Measurements from ENCODE around the gene PDZD8.

Gene PDZD8

GRCh38 chr10:117284716-117285494 is 90.3 kb downstream of the PDZD8 start:
- peak in 1 of 6 experiments; percentile 4 for DNase-seq

- DNase-seq, result no peak
These were observed 97.6 kb downstream of the PDZD8 start for GRCh38 chr10:117277675-117278074.

GRCh38 chr10:117275121-117275520 is 100.1 kb downstream of the PDZD8 start:
- DNase-seq, result no peak

GRCh38 chr10:117274509-117274908 is 100.7 kb downstream of the PDZD8 start:
- DNase-seq, result no peak

DNA sequence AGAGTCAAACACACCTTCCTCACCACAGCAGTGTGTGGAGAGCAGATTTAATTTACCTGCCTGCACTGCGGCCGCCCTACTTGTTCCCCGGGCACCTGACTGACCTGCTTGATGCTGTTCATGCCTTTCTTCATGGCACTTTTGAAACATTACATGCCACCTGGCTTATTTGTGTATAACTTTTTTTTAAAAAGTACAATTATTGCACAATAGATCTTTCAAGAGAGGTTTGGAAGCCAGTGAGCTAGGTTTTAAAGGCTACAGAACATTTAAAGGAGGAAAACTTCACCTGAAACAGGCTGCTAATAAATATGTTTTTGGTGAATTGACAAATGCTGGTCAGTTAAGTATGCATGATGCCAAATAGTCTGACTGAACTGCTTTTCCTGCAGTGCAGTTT is 101.3 kb downstream of the PDZD8 start:
- DNase-seq, result no peak

DNA sequence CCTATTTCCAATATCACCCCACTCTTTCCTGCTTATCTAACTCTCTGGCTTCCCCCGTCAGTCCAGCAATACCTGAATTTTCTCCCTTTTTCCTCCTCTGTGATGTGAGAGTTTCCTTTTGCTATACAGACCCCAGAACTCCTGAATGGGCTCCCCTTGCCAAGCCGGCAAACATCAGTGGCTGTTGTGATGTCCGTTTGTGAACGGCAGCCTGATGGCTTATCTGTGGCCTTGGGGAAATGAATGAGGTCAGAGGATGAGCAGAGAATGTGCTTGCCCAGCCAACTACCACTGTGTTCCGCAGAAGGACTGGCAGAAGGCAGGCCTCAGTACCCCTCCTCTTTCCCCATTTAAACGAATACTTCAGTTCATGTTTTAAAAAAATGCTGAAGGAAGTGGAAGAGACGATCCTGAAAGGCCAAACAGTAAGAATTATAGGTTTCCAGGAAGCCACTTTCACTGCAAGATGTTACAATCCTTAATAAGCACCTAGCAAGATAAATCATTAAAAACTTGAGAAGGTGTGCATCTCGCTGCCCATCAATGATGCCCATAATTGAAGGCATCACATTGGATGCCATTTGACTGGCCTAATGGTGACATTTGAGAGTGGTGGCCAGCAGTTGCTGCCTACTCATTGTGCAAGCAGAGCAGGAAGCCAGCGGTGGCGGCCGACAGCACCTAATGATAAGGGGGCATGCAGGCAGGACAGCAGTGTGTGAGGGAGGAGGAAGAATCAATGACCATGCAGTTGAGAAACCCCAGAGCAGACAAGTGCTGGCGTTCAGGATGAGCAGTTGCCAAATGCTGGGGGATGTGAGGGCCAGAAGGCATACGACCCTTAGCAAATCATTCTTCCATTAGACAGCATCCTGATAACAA is 102.8 kb downstream of the PDZD8 start:
- no peak for DNase-seq

DNA sequence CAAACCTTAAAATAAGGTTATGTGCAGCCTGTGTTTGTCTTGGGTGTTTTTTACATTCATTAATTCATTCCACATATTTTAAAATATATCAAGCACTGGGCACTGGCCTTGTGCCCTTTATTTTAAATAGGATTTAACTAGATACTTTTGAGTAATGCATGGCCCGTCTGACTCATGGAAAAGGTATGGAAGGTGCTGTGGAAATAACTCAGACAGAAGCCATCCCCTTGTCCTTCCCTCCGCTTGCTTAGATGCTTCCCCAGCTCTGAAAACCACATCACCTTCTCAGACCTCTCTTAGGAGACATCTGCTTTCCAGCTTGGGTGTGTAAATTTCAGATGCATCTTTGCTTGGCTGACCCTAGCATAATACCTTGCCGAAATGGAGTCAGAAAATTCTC is 103.8 kb downstream of the PDZD8 start:
- DNase-seq, result no peak

GRCh38 chr10:117268907-117269306 is 106.3 kb downstream of the PDZD8 start:
- DNase-seq, result no peak

- DNase-seq, result no peak
These were observed 107.0 kb downstream of the PDZD8 start for GRCh38 chr10:117268258-117268657.

DNA sequence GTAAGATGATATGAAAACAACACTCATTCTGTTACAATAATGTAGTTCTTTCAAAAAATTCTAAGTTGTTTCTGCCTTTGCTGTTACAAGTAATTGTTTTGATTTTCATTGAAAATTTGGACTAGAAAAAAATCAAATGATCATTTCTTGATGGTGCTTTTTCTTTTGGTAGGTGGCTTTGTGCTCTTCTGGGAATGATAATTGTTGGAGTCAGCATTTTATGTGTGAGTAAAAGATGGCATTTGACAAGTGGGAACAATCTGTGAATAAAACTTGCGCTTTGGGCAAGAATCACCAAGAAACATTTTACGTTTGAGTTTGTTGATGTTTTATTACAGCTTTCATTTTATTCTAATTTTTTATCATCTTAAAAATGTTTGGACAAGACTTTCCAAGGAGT is 108.4 kb downstream of the PDZD8 start:
- DNase-seq, result no peak

DNA sequence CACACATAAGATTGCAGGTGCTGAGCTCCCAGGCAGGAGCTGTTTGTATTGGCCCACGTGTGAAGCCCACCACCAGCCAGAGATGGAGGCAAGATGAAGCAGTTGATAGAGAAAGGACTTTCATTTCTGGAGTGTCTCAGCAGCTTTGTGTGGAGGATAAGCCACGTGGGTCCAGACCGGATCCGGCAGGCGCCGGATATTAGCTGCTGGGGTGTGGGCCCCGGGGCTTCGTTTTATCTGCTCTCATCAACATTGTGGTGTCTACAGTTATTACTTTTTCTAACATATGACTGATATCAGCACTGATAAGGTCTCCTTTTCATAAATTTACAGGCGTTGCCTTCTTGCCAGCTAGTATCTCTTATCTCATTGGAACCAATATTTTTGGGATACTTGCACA is 108.8 kb downstream of the PDZD8 start:
- no peak for DNase-seq

DNA sequence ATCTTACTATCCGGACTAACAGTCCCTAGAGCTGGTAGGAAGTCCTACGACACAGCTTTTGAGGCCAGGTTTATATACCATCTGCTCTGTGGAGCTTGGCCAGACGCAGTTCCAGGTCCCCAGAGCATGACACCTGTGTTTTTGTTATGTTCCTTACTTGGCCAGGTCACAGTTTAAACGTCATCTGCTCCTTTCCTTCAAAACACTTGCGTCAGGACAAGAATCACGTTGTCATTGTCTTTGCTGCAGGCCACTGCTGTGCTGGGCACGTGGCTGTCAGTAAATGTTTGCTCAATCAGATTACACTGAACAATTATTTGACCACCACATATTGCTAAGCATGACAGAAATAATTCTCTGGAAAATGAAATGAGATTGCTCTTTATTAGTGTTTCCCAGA is 110.5 kb downstream of the PDZD8 start:
- no peak for DNase-seq

- no peak for DNase-seq
These were observed 112.3 kb downstream of the PDZD8 start for GRCh38 chr10:117262903-117263293.

- DNase-seq, result no peak
These were observed 112.8 kb downstream of the PDZD8 start for GRCh38 chr10:117262291-117262902.

GRCh38 chr10:117261501-117261900 is 113.7 kb downstream of the PDZD8 start:
- DNase-seq, result no peak

- no peak for DNase-seq
These were observed 115.2 kb downstream of the PDZD8 start for GRCh38 chr10:117260084-117260483.

- no peak for DNase-seq
These were observed 116.0 kb downstream of the PDZD8 start for GRCh38 chr10:117259279-117259678.

- no peak for DNase-seq
These were observed 117.5 kb downstream of the PDZD8 start for GRCh38 chr10:117257721-117258120.

DNA sequence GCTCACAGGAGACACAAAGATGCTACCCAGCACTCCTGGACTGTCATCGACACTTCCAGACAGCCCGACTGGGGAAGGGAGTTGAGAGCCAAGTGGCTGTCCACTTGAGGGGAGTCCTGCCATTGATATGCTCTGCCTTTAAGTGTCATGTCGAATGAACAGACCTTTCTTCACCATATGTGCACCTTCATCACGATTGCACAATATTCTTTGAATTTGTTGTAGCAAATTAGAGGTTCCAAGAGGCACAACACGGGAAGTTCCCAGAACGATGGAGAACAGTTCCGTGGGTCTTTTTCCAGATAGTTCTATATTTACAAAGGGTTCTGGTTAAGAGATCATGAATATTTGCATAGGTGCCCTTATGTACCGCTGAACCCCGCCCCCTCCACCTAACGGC is 118.3 kb downstream of the PDZD8 start:
- no peak for DNase-seq

DNA sequence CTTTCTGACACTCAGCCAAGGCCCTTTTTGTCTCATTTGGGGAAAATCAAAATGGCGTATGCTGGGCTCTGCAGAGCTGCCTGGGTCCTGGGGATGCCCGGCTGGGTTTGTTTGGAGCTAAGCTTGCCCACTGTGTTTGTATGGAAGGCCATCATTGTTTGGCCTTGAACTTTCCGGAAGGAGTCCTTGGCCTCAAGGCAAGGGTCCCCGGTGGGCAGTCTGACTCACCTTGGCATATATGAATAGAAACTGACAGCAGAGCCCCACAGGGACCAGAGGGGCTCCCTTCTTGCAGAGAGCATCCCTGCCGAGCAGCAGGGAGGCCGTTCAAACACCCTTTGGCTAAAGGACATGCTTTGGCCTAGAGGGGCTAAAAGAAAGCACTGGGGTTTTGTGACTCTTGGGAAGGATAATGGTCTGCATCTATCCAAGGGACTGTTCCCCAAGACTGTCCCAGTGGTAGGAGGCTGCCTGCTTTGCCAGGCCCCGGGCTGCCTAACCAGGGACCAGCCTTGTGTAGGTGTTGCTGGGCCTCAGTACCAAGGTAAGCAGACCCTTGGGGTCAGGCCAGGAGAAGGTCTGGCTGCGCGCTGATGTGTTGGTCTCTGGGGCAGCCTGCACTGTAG is 119.3 kb downstream of the PDZD8 start:
- DNase-seq, result no peak

GRCh38 chr10:117254774-117255735 is 120.2 kb downstream of the PDZD8 start:
- no peak for DNase-seq

DNA sequence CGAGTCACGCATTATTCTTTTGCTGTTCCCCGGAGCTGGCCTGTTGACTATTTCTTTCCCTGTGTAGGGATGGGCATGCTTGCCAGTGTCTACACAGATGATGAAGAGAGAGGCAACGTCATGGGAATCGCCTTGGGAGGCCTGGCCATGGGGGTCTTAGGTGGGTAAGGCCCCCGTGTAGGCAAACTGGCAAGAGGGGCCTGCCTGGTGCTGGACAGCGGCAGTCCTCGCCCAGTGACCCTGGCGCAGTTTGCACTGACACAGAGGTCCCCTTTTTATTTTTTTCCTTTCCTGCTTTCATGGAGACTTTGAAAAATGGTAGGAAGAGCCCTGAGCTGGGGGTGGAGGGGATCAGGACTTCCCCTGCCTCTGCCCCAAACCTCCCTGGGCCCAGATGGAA is 120.9 kb downstream of the PDZD8 start:
- DNase-seq, result no peak

All from stimulated activated naive CD4-positive, alpha-beta T cell (primary cell).